GM19043 (cell line): ENCODE results near the gene GRK5.

Source experiments
- ATAC-seq: cut with Tn5 transposase; IDR thresholded peaks from one replicate; pipeline ENCODE4 v1.9.1; 2021; ENCODE audit warnings: low read depth; ENCODE audit not compliant: unreplicated experiment

Gene GRK5

DNA sequence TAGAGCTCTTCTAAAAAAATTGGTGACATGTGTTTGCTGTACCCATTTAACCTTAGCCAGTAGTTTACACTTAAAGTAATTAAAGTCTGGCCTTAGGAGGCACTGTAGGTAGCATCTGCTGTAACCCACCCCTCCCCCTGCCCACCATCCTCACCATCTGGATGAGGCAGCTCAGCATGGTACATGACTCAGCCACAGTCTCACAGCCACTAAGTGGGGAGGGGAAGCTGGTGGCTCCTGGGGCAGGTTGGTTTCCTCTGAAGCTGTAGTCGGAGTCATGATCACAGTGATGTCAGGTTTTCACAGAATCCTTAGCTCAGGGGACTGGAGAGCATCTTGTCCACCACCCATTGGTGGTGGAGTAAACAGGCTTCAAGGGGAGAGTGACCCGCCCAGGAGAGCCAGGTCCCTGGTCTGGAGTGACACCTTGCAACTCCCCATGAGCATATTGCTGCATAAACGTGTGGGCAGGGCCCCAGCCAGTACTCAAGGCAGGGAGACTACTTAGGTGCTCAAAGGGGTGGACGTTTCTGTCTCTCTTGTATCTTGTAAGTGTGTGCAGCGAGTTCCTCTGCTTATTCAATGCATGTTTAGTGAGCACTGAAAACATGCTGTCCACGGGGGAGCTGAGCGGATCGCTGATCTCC, 125.9 kb downstream of the GRK5 start:
- no peak for ATAC-seq

DNA sequence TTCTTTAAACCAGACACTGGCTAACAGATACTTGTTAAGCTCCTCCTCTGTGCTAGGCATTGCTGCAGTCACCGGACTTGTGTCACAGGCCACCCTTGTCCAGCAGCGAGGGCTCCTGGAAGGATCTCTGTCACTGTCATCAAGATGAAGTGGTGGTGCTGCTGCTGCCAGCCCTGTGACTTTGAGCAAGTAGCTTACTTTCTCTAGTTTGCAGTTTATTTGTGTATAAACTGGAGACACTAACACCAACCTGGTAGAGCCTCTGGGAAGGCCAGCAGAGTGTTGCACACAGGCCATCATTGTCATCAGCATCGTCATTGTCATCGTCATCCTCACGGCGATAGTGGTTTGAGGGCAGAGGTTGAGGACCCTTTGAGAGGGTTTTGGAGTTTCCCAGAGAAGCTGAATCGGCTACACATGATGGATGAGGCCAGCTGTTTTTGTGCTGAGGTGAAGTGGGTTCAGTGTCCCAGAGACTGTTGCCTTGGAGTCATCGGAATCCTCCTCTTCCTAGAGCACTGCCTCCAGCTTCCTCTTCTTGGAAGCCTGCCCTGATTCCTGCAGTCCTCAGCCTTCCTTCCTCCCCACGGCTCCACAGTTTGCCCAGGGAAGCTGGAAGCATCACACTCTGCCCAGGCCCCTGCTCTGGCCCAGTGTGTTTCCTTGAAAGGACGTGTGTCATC, 128.4 kb downstream of the GRK5 start:
- ATAC-seq, result no peak

DNA sequence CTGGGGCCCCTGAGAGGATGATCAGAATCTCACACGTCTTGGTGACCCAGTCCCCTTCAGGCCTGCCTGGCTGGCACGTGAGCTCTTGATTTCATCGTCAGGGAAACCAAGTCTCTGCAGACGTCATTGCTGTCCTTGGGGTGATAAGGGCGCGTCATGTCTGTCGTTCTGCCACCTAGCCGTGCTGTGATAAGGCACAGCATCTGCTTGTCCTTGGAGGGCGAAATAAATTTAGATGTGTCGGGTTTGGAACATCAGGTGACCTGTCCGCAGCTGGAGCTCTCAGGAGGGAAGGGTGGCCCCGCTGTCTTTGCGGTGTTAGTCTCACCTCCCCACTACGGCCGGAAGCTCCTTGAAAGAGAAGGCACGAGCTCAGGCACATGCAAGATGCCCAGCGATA, 129.2 kb downstream of the GRK5 start:
- no peak for ATAC-seq

DNA sequence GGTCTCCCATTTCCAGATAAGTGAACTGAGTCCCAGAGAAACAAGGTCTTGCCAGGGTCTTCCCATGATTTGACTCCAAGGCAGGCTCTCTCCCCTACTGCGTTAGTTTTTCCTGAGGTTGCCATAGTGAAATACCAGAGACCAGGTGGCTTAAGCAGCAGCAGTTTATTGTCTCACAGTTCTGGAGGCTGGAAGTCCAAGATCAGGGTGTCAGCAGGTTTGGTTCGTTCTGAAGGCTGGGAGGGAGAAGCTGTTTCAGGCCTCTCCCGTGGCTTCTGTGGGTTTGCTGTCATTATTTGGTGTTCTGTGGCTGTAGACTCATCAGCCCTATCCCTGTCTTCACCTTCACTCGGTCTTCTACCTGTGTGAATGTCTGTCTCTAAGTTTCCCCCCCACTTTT, 129.9 kb downstream of the GRK5 start:
- no peak for ATAC-seq

DNA sequence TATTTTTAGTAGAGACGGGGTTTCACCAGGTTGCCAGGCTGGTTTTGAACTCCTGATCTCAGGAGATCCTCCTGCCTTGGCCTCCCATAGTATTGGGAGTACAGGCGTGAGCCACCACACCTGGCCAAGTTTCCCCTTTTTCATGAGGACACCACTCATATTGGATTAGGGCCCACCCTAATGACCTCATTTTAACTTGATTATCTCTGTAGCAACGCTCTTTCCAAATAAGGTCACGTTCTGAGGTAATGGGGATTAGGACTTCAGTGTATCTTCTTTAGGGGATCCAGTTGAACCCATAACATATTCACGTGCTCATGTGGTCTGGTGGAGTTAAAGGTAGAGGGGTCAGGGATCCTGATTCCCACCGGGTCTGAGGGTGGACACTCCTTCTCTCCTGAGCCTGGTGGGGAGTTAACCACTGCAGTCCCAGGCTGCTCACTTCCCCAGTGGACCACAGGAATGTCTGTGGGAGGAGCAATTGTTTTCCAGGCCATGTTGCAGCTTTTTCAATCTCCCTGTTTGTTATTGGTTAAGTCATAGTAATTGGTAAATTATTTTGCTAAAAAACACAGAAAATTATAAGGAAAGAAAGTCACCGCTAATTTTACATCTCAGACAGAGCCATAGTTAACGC, 130.5 kb downstream of the GRK5 start:
- ATAC-seq, result no peak

DNA sequence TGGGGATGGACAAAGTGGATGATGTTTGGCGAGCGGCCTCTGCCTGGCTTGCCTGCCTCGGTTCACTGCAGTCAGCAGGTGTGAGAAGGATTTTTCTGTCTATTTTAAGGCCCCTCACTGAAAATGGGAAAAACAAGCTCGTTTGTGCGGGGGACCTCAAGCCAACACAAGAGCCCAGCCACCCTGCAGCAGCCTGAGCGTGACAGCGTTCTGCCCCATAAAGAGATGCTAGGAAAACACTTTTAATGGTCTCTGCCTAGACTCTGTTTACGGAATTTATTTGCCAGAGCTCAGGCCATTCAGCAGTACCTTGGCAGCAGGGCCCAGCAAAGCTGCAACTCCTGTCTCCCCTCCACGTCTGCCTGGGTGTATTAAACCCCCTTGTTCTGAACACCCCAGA, 131.7 kb downstream of the GRK5 start:
- ATAC-seq, result no peak

DNA sequence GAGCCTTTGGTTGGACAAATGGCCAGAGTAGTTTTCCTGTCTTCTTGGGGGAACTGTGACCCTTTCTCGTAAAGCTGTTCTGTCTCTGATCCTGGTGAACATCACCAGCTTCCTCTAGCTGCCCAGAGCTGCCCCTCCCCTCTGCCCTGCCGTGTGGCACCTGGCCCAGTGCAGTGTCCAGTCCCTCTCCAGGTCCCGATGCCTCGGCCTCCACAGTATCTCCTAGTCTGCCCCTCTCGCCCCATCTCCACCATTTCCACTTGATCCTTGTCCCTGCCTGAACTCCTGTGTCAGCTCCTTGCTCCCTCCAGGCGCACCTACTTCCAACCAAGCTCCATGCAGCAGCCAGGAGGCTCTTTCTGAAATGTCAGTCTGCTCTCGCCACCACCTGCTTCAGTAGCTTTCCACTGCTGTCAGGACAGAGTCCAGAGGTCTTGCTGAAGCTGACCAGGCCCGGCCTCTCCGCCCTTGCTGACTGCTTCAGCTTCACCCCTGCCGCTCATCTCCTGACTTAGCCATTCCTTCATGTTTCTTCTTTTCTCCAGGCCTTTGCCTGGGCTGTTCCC, 133.6 kb downstream of the GRK5 start:
- ATAC-seq, result no peak

DNA sequence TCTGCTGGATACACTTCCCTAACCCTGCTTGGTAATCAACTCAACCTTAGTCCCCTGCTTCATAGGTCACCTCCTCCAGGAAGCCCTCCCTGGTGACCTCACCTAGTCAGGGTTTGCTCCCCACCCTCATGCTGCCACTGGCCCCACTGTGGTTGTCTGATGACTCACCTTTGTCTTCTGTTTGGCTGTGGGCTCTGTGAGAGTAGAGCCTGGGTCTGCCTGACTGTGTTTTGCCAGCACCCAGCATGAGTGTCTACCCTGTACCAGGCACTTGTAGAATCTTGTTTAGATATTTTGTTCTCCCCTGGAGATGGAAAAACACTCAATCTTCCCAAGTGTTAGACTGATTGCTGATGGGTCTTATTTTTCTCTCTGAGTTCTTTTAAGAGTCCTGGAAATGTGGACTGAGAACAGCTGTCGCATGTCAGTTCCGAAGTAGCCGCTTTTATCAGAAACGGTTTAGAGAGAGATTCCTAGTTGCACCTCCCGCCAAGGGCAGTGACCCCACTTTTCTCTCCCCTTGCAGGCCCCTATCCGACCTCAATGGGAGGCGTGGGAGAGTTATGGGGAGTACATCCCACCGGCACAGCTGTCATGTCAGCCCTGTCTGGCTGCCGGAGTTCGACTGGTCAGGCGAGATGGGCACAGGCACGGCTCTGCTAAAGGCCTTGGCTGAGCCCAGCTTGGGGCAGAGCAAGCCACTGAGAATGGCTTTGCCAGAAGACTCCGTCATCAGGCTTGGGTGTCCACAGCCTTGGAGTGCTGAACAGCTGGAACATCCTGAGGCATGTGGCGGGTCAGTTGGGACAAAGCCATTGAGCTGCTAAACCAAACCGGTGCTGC, 134.3 kb downstream of the GRK5 start:
- ATAC-seq, result no peak

DNA sequence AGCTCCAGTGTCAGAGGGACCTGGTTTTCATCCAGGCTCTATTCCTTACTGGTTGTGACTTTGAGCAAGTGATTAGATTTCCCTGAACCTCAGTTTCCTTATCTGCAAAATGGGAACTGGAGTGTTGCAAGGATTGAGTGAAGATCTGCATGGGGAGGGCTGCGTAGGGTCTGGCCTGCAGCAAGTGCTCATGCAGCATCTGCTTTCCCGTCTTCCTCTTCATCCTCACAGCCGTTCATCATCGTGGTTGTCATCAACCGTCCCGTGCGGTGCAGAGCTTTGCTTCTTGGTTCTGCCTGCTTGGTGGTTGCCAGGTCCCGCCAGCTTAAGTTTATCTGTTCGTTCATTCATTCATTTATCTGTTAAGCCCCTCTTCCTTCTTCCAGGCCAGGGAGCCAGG, 135.0 kb downstream of the GRK5 start:
- ATAC-seq, result no peak

DNA sequence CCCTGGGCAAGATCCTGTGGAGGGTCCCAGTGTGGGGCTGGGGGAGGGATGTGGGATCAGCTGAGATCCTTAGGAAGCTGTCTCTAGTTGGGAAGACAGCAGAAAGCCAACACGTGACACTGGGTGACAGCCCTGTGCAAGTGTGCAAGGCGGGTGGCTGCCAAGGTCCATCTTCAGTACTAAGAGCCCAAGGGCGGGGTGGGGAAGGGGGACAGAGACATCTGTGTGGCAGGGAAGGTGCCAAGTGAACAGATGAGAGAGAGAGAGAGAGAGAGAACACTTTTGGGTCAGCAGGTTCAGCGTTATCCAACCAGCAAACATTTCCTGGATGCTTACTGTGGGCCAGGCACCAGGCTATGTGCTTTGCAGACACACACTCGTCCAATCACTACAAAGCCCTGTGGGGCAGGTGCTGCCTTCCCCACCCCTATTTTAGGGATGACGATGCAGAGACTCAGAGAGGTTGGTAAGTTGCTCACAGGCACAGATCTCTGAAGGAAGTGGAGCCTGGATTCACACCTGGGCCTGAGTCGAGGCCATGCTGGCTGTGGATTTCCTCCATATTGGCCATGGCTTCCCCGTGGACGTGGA, 135.7 kb downstream of the GRK5 start:
- ATAC-seq, result no peak

DNA sequence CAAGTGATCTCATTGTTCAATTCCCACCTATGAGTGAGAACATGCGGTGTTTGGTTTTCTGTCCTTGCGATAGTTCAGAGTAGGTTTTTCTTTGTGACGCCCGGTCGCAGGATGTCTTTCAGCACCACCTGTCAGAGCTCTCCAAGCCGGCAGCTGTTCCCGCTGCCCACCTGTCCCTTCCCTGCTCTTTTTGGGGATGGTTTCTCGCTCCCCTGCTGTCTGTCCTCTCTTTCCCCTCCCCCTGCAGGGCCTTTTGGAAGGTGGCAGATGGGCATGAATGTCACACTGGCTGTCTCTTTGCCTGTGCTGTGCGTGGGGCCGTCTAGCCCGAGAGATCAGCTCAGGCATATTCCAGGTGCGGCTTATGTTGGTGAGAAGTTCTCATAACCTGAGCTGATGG, 137.0 kb downstream of the GRK5 start:
- no peak for ATAC-seq

DNA sequence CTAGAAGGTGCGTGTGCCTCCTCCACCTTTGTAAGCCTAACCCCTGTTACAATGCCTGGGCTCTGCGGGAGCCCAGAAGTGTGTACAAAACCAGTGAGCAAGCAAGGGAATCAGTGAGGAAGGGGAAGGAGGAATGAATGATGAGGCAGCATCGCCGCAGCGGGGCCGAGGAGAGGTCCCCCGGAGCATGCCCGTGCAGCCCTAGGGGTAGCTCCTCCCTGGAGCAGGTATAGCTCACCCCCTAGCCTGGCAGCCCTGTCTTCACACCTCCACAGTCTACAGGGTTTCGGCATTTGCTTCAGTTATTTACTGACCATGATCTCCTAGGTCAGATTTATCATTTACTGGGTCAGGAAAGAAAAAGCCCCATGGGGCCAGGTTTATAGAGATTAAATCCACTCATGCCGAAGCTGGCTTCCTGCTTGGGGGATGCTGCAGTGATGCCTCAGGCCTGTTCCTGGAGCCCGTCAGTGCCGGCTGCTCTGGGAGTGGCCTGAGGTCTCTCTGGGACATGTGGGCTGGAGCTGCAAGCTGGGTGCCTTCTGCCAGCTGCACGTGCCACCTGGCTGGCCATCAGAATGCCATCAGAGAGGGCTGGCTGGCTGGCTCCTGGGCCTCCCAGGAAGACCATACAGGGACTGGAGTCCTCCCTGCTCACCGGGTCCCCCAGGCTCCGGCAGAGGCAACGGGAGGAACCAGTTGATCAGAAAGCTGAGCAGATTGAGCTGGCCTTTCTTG, 138.9 kb downstream of the GRK5 start:
- no peak for ATAC-seq

DNA sequence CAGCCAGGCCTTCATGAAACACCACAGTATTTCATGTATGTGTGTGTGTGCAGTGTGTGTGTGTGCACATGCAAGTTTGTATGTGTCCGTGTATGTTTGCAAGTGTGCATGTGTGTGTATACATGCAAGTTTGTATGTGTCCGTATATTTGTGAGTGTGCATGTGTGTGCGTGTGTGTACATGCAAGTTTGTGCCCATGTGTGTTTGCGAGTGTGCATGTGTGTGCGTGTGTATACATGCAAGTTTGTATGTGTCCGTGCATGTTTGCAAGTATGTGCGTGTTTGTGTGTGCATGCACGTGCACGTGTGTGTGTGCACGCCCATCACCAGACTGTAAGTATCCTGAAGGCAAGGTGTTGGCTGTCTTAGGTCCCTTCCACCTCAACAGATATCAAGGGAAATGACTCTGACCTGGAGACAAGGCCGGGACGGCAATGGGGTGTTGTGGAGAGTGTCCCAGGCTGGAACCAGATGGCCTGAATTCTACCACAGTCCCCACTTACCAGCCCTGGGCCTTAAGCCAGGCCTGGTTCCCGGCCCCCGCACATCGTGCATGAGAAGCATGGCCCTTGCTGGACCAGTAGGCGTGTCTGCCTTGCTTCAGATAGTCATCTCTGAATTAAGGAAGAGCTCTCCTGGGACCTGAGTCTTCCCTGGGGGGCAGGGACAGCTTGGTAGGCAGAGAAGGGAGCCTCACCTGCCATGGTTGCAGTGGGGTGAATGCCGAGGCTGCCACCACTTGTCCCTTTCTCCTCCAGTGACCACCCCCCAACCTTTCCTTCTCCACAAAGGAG, 140.0 kb downstream of the GRK5 start:
- no peak for ATAC-seq

DNA sequence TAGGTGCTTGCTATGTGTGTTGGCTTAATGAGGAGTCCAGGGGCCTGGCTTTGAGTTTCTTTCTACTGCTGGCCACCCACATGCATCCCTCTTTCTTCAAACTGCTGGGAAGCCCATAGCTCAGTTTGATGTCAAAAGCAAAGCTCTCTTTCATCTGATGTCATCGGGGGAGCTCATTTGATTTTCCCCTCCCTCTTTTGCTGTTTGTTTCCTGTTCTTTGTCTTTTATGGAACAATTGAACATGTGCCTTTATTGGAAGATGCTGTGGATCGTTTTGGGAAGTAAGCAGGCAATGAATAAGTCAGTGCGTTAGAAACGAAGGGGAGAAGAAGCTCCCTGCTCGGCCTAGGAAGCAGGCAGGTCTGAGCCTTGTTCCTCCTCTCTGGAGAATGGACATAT, 140.7 kb downstream of the GRK5 start:
- ATAC-seq, result no peak

DNA sequence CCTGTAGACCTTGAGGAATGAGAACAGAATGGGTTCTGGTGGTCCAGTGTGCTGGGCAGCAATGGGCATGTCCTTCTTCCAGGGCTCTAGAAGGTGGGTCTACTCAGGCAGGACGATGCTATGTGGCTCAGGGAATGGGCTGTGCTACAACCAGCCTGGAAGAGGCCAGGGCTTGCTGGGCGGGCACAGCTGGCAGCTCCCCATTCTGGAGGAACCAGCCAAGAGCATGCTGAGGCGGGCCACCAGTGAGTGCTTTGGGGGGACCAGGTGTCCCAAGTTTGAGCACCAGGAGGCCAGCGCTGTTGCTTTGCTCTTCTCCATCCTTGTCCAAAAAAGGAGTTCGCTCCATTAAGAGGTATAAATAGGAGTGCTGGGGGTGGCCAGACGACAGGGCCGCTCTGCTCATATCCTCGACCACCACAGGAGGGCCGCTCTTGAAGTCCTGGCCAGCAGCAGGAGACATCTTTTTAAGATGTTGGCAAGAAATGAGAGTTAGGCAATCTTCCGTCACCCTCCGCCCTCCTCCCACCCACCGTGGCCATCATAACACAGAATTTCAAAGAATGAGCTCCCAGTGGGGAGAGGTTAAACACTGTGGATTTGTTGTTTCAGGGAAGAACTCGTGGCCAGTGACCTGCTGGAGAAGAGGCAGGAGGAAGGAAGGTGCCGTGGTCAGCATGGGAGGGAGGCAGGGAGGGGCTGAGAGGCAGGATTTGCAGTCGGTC, 141.3 kb downstream of the GRK5 start:
- no peak for ATAC-seq

DNA sequence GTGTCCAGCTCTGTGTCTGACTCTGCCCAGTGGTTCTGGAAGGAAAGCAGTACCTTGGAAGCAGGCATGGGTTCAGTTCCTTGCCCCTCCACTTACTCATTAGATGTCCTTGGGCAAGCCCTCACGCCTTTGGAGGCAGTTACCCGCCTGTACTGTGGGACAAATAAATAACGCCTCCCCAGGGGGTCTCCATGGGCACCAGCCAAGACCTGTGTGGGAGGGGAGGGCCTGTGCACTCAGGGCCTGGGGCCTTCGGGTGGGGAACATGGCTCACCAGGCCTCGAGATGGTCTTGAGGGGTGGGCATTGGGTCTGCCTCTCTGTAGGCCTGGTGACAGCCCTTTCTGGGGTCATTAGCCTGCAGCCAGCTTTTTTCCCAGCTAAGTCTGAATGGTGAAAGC, 142.0 kb downstream of the GRK5 start:
- ATAC-seq, result no peak

DNA sequence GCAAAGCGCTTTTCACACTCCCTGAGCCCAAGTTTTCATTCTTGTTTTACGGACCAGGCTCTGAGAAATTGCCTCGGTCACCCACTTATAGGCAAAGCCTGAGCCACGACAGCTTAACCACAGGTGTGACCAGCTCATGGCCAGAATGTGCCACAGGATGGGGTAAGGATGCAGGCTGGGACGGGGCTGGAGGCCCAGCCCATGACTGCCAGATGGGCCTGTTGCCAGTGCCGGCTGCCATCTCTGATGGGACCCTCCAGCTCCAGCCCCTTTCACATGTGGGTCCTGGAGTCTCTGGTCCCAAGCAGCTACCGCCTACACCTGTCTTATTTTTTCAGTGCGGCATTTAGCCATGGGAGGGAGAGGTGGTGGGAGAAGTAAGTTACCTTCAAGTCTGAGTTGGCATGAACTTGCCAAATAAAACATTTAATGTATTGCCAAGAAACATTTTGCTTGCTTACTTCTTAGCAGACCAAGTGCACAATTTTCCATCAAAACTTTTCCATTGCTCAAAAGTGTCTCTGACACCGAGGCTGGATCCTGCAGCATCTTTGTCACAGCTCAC, 142.6 kb downstream of the GRK5 start:
- ATAC-seq, result no peak

DNA sequence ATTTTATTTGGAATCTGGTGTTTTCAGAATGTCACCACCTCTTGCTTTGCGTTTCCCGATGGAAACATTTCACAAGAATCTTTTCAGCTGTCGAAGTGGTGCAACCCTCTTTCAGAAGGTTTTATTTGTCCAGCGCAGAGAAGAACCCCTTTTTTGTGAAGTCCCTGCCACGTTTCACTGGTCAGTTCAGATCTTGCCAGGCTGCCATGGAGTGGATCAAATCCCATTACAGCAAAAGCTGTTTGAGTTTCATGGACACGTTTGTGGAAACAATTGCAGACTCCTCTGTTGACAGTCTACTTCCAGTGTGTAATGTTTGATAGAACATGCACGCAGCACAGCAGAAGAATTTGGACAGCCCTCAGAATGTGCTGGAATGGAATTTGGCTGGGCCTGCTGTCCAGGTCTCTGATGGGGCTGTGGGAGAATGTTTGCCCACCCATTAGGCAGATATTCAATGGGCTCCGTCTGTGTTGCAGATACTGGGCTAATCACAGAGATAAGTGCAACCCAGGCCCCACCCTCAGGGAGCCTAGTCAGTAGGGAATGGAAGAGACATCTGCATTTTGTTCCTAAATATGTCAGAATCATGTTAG, 143.2 kb downstream of the GRK5 start:
- no peak for ATAC-seq
